GM19328 (cell line): ENCODE results near the gene HSPG2.

ENCODE experiments used
- ATAC-seq: cut with Tn5 transposase; IDR thresholded peaks from one replicate; pipeline ENCODE4 v1.9.1; 2021; ENCODE audit warnings: mild to moderate bottlenecking, moderate library complexity; ENCODE audit not compliant: unreplicated experiment

The HSPG2 gene

DNA sequence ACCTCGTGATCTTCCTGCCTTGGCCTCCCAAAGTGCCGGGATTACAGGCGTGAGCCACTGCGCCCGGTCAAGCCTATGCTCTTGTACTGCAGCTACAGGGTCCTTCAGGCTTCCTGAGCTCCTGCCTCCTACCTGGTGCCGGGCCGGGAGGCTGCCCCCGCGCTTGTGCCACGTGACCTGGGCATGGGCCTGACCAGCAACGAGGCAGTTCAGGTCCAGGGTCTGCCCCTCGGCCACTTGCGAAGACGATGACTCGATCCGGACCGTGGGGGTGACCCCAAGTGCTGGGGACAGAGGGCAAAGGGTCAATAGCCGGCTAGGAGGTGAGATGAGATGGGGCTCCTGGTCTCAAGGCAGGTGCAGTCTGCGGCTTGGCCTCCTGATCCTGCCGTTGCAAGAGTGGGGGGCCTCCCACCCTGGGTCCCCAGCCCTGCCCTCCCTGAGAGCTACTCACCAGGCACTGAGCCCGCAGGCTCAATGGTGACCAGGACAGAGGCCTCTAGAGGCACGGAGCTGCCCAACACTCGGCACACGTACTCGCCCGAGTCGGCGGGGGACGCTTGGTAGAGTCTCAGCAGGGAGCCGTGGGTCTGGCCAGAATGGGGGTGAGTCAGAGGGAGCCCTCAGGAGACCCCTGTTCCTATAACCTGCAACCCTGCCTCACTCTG, 87.1 kb downstream of the HSPG2 start:
- no peak for ATAC-seq

DNA sequence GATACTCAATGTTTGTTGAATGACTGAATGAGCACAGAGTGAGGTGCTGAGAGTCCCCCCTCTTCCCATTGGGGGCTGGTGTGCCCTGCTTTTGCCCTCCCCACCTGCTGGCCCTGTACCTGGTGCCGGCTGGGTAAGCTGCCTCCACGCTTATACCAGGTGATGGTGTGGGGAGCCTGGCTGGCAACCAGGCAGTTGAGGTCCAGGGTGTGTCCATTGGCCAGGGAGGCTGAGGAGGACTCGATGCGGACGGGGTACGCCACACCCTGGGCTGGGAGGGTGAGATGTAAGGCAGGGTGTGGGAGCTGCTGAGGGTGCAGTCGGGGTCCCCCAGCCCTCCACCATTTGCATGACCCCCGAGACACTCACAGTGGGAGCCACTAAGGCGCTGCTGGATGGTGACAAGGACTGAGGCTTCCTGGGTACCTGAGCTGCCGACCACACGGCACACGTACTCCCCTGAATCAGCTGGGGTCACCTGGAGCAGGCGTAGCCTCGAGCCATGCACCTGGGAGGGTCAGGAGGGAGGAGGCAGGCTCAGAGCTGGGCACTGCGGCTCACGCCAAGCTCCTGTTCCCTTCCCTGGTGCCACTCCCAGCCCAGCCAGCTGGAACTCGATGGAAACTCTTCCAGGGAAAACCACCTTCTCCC, 88.5 kb downstream of the HSPG2 start:
- ATAC-seq = no peak

DNA sequence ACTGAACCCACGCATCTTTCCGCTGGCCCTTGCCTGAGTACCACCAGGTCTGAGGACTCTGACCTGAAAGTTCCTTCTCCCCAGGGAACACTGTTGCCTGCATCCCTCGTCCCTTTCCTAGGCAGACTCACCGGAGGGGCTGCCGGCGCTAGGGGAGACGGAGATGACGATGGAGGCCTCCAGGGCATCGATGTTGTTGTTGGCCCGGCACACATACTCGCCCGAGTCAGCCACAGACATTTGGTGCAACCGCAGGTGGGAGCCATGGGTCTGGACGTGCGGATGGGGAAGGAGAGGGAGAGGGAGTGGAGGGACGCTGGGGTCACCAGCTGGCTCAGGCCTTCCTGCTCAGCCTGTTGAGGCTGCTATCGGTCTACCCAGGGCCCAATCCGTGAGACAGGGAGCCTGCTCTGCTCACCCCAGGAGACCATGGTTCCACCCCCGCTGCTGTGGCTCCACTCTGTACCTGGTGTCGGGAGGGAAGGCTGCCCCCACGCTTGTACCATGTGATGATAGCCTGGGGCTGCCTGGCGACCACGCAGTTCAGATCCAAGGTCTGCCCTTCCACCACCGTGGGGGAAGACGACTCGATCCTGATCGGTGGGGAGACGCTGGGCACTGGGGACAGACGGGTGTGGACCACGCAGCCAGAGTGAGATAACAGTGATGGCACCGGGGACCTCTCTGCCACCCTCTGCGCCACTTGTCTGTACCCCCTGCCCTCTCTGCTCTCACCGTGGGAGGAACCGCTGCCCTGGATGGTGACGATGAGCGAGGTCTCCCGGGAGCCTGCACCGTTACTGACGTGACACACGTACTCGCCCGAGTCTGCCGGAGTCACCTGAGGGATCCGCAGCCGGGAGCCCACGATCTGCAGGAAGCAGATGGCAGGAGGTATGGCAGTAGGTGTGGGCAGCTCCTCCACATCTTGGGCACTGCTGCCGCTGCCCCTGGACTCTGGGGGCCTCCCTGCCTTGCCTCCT, 89.6 kb downstream of the HSPG2 start:
- no peak for ATAC-seq

DNA sequence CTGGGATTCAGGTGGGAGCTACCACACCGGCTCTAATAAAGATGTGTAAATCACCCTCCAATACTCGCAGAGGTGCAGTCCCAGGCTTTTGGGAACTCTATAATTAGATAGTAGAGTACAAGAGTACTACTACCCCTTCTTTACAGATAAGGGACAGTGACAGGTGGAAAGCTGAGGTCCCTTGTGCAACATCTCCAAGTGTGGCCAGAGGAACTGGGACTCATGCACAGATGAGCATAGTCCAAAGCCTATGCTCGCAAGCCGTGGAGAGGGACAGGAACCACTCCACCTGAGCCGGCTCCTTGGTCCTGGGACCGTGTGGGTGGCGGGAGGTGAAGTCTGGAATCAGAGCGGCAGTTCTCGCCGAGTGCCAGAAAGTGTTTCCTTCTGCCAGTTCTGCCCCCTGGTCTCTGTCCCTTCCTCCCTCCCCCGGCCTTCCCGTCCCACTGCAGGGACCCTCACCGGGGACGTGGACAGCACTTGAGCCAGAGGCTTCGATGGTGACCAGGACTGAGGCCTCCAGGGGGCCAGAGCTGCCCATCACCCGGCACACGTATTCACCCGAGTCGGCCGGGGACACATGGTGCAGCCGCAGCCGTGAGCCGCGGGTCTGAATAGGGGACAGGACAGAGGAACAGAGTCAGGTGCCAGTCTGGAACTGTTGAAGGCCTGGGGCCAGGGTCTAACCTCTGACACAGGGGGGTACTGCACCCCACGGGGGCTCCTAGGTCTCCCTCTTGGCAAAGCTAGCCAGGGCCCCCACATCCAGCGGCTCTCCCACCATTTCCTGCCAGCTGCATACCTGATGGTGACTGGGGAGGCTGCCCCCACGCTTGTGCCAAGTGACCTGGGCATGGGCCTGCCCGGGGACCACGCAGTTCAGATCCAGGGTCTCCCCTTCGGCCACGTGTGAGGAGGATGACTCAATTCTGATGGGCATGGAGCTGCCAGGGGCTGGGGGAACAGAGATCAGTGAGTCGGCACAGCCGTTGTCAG, 91.2 kb downstream of the HSPG2 start:
- ATAC-seq = no peak

DNA sequence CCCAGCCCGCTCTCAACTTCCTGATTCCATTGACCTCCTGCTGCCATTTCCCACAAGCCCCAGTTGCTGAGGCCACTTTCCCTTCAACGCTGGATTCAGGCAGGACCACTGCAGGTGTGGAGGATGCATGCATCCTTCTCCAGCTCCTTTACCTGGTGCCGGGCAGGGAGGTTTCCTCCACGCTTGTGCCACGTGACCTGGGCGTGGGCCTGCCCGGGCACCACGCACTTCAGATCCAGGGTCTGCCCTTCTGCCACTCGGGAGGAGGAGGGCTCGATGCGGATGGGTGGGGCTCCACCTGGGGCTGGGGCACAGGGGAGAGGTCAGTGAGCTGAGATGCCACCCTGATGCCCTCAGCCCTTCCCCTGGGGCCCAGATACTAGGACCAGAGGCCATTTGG, 93.1 kb downstream of the HSPG2 start:
- no peak for ATAC-seq

DNA sequence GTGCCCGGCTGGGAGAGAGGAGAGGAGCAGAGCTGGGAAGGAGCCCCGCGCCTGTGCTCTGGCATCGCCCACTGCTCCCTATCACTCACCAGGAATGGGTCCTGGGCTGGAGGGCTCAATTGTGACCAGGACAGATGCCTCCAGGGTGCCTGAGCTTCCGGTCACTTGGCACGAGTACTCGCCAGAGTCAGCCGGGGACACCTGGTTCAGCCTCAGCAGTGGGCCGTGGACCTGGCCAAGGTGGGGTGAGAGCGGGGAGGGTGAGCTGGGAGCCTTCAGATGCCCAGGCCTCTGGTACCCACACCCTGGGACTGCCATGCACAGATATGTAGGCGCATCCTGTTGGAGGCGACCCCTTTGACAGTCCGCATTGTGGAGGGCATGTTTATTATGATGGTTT, 93.9 kb downstream of the HSPG2 start:
- no peak for ATAC-seq

DNA sequence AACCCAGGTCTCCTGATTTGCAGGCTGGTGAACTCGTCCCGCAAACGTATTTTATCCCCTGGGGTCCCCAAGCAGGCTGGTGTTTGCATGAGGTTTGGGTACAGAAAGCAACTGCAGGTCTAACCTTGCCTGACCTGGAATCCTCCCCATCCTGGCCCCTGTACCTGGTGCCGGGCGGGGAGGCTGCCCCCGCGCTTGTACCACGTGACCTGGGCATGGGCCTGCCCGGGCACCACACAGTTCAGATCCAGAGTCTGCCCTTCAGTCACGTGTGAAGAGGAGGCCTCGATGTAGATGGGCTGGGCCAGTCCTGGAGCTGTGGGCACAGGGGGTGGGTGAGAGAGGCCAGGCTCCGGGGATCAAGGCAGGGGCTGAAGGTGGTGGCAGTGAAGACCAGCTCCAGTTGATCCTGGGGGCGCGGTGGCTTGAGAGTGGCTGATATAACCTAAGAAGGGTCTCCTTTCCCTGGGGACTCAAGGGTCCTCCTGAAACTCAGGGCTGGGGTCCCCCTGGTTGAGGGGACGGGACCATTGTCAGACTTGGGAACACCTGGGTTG, 94.4 kb downstream of the HSPG2 start:
- ATAC-seq = no peak

DNA sequence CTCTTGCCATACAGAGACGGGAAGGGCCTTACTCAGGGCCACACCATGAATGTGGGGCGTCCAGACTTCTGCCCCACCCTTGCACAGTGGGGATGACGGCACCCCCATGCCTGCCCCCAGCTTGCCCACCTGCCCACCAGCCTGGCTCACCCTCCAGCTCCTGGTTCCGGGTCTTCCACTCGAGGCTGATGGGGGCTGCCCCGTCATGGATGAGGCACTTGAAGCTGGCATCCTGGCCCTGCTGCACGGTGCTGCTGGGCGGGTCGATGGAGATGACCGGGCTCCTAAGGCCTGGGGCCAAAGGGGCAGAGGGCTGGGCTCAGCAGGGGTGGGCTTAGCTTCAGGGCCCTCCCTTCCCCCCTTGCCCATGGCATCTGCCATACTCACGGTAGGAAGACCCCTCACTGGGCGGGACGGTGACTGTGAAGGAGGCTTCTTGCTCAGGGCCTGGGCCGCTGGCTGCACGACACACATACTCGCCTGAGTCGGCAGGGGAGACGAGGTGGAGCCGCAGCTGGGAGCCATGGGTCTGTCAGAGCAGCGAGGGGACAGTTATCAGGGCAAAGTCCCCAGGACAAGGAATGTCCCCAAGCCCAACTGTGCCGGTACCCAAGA, 95.2 kb downstream of the HSPG2 start:
- ATAC-seq = no peak

DNA sequence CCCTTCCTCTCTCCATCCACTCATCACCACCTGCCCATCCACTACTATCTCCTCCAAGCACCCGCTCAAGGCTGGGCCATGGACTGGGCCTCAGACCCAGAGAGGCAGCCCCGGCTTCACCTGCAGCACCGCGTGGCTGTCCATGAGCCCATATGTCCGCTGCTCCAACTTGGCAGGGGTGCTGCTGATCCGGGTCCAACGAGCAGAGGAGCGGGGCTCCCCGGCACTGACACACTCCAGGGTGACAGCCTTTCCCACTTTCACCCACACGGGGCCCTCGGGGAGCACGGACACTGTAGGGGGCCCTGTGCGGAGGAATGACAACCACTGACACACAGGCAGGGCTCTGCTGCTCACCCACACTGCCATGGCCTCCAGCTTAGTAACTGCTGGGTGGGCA, 96.1 kb downstream of the HSPG2 start:
- ATAC-seq = no peak

DNA sequence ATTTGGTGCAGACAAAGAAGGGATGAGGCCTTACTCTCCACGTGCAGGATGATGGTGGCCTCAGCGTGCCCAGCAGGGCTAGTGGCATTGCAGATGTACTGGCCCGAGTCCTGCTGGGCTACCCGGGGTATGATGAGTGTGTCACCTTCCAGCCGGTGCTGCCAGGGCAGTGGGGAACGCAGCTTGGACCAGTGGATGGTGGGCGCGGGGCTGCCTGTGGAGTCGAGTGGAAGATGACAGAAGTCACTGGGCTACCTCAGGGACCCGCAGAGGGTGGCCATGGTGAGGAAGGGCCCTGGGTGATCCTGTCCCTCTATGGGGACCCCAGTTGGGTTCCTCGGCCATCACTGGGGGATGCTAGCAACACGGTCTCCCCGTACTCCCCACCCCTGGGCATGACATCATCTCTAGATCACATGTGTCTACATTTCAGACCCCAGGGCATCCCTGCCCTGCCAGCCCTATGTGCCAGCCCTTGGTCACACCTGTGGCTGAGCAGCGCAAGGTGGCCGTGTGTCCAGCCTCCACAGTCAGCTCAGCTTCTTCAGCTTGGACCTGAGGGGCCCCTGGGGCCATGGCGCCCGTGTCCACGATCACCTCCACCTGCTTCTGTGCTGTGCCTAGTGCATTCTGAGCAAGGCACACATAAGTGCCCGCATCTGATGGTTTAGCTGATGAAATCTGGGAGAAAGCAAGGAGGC, 97.6 kb downstream of the HSPG2 start:
- no peak for ATAC-seq

DNA sequence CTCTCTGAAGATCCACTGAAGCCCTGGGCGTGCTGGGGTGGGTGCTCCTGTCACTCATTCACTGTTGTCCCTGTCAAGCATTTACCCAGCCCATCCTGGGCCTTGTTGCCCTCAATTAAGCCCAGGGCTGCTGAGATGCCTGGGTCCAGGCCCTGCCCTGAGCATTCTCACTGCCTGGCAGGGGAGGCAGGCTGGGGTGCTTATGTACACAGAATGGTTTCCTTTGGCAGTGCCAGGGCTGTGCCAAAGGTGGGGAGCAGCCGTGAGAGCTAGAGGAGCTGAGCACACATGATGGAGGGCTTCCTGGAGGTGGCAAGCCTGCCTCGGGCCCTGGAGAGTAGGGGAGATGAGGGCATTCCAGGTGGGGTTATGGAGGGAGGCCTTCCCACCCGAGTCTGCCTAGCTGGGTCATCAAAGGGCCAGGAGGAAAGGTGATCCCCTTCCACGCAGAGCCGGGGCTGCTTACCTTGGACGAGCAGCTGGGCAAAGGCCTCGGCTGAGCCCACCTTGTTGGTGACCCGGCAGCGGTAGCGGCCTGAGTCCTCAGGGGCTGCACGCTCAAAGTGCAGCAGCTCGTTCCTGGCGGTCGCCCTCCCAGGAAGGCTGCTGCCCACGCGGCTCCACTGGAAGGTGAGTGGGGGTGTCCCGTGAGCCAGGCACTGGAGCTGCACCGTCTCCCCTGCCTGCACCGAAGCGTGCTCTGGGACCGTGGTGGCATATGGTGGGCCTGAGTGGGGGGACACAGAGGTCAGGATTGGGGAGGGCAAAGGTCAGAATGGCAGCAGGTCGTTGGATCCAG, 98.6 kb downstream of the HSPG2 start:
- no peak for ATAC-seq

DNA sequence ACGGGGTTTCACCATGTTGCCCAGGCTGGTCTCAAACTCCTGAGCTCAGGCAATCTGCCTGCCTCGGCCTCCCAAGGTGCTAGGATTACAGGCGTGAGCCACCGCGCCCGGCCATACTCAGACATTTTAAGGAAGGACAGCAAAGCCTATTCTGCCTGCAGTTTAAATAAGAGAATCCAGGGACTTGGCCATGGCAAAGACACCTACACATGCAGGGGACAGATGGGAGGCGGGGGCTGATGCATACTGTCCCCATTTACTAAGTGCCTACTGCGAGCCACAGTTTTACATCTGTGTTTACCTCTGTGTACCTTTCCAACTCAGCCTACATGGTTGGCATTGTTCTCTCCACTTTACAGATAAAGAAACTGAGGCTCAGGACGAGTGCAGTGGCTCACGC, 99.6 kb downstream of the HSPG2 start:
- ATAC-seq = no peak

DNA sequence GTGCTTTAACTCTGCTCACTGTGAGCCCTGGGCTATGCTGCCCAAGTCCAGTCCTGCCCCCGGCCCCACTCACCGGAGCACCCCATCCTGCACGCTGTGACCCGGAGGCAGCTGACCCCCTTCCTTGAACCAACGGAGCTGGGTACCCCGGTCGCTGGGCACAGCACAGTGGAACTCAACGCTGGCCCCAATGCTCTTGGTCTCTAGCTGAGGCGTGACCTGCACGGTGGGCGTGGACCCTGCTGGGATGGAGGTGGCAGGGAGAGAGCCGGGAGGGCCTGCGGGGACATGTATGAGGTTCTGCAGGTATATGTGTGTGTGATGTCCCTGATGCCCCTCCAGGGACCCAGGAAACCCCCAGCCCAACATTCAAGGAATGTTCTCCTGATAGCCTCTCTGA, 100.4 kb downstream of the HSPG2 start:
- no peak for ATAC-seq

DNA sequence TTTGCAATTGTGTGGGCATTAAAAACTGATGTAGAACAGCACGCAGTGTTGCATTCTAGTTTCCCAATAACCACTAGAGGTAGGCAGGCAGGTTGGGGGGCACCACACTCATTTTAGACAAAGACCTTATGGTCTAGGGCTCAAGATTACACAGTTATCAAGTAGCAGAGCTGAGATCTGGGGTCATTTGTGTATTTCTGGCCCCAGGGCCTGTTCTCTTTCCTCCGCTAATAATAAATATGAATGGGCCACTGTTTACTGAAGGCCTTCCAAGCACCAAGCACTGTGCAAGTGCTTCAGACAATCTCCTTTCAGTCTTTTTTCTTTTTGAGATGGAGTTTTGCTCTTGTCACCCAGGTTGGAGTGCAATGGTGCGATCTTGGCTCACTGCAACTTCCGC, 101.1 kb downstream of the HSPG2 start:
- ATAC-seq = no peak

DNA sequence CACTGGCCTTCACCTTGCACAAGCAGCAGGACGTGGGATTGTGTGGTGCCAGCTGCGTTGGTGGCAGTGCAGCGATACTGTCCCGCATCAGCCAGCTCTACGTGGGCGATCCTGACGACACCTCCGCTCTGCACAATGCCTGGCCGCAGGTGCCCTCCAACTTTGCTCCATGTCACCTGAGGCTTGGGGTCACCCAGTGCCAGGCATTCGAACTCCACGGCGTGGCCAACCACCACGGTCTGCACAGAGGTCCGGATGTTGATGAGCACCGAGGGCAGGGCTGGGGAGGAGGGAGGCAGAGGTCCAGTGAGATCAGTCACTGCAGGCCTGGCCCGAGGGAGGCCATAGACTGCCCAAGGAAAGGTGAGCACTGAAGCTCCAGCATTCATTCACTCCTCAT, 102.4 kb downstream of the HSPG2 start:
- ATAC-seq = no peak

DNA sequence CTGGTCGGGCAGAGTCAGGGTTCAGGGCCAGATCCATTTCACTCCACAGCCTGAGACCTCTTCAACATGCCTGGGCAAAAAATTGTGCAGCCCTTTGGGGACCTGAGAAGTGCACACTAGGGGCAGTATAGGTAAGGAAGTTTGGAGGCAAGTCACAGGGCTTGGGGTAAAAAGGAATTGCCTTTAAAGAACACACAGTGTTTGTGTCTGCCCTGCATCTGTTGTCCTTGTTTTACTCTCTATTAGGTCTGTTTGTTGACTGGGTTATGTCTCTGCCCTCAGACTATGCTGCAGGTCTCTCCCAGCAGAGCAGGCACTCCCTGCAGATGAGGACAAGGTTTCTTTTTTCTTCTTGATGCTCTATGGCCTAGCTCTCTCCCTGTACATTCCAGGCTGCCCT, 103.0 kb downstream of the HSPG2 start:
- ATAC-seq = no peak

DNA sequence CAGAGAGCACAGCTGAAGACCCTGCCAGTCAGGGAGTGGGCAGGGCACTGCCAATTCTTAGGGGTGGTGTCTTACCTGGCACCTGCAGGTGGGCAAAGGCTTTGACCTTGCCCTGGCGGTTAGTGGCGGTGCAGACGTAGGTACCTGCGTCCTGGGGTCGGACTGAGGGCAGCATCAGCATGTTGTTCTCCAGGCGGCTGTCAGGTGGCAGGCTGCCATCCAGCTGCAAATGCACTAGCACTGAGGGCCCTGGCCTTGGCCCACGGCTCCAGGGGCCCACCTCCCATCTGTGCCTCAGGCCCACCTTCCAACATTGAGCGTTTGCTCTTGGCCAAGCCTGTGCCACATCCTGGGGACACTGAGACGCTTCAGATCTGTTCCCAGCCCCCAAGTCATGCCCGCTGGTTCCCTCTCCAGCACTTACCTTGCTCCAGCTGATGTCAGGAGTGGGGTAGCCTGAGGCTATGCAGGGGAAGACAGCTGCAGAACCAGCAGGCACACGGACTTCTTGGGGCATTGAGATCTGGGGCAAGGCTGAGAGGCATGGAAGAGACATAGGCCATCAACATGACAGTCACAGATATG, 103.6 kb downstream of the HSPG2 start:
- ATAC-seq = no peak

DNA sequence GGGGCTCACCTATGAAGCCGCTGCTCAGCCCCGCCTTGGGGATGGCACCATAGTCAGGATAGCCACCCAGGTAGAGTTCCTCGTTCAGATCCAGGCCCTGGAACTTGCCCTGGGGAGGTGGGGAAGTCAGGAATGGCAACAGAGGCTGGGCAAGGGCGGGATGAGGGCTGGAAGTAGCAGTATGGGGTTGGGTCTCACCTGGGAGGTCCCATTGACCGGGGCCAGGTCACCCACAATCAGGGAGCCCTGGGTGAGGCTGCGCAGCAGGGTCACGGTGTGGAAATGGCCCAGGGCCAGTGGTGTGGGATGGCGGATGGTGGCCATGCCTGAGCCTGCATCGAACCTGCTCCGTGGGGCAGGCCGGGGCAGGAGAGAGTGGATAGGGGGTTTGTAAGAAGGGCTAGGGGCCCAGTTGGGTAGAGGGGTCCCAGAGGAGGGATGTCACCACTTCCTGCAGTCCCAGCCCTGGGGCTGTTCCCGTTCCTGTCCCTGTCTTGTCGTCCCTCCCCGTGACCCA, 105.6 kb downstream of the HSPG2 start:
- ATAC-seq = no peak
